HL-60/S4 (cell line): ENCODE results near the gene PDE3B.
"Not testable (repeated sequence)": the region's sequence is repeated elsewhere in the genome, so short reads cannot be mapped to it uniquely, and the experiment has no call there.

ENCODE experiments used
- in situ Hi-C: fragments of 300-500 bp; cut with MboI; formaldehyde crosslinking; loops from 2 replicates; pipeline ENCODE4 v1.14.3; 2022; ENCODE audit warnings: low sequenced_read_pairs

Gene PDE3B

DNA sequence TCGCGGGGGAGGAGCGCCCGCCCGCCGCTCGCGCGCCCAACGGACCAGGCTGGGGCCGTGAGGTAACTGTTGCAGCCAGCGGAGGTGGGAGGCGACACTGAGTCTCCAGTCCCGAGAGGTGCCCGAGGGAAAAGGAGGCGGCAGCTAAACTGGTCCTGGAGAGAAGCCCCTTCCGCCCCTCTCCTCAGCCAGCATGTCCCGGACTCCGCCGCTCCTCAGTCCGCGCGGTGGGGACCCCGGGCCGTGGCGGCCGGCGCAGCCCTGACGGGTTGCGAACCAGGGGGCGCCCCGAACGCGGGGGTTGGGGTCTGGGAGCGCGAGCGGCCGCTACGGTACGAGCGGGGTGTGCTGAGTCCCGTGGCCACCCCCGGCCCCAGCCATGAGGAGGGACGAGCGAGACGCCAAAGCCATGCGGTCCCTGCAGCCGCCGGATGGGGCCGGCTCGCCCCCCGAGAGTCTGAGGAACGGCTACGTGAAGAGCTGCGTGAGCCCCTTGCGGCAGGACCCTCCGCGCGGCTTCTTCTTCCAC lies at the start of gene PDE3B:
PDE3B (plus strand) TSS at position 108 of the 529 bp plus-strand sequence; CDS start at position 380, 272 bp downstream.
- in situ Hi-C loops: loop anchor here (25.0 kb wide), 1 partner anchor 106 kb away; no protein-coding TSS in a partner anchor

DNA sequence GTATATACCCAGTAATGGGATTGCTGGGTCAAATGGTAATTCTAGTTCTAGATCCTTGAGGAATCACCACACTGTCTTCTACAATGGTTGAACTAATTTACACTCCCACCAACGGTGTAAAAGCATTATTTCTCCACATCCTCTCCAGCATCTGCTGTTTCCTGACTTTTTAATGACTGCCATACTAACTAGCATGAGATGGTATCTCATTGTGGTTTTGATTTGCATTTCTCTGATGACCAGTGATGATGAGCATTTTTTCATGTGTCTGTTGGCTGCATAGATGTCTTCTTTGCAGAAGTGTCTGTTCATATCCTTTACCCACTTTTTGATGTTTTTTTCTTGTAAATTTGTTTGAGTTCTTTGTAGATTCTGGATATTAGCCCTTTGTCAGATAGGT lies 48.3 kb upstream of the PDE3B start:
- in situ Hi-C loops: not testable (repeated sequence)

- in situ Hi-C loops: no loop called here
Observed at GRCh38 chr11:14607713-14608112, 35.9 kb upstream of the PDE3B start.

GRCh38 chr11:14609902-14610301 lies 33.7 kb upstream of the PDE3B start:
- in situ Hi-C loops: no loop called here

GRCh38 chr11:14611939-14612338 lies 31.7 kb upstream of the PDE3B start:
- in situ Hi-C loops: no loop called here

- in situ Hi-C loops: no loop called here
Observed at GRCh38 chr11:14612694-14613093, 30.9 kb upstream of the PDE3B start.

DNA sequence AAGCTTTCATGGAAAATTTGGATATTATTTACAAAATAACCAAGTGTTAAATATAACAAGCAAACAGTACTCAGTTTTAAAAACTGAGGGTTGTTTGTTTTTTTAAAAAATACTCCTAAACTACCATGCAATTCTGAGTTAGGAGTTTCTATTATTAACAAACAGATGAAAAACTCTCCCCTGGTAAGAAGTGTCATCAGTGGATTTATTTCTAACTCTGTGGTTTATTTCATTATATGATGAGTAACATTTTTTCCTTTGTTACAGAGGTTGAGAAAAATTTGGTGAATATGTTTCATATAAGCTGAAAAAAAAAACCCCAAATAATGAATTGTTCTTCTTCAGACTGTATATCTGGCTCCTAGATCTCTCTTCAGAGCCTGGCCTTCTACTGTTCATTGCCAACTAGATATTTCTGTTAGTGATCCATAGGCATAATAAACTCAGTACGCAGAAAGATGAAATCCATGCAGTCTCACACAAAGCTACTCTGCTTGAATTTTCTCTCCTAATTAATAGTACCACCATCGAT lies 29.4 kb upstream of the PDE3B start:
- in situ Hi-C loops: no loop called here

DNA sequence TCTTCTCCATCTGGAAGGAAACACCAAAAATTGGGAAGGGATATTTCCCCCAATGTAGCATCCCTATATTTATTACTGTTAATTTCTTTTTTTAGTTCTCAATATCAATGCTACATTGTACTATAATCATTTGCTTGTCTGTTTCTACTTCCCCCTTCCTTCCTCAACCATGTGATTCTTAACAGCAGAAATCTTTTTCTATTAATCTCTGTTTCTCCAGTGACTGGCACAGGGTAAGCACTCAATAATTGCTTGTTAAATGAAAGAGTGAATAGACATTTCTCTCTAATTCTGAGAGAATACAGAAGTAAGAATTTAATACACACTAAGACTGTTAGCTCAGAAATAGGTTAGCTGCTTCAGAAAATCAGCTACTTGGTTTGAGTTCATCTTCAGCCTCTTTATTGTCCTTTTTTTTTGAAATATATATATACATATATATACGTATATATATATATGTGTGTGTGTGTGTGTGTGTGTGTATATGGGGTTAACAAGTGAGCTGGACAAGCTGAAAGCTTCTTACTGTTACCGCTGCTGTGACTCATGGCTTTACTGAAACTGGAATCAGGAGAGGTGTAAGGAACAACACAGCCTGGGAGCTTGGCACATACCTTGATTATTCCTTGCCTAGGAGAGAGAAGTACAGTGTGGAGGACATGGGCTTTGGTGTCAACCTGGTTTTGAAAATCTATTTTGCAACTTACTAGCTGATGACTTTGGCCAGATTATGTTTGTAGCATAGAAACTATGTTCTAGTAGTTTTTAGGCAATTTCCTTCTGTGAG lies 26.2 kb upstream of the PDE3B start:
- in situ Hi-C loops: no loop called here

- in situ Hi-C loops: no loop called here
Observed at GRCh38 chr11:14618060-14618459, 25.5 kb upstream of the PDE3B start.

- in situ Hi-C loops: no loop called here
Observed at GRCh38 chr11:14619603-14620531, 23.7 kb upstream of the PDE3B start.

DNA sequence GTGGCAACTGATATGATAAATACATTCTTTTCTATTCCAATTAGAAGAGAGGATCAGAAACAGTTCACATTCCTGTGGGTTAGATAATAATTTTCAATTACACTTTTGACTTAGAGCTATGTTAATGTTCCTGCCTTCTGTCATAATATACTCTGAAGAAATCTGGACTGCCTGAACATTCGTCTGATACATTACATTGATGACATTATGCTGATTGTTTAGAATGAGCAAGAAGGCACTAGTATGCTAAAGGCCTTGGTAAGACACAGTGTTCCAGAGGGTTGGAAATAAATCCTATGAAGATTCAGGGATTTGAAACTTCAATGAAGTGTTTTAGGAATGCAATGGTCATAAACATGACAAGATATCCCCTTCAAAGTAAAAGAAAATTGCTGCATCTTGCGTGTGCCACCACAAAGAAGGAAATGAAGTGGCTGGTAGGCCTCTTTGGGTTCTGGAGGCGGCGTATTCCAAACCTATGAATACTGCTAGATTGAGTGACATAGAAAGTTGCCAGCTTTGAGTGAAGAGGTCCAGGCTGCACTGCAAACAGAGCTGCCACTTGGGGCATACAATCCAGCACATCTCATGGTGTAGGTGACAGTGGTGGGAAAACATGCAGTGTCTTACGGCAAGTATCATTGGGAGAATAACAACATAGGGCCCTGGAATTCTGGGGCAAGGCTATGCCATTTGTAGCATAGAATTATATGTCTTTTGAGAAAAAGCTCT lies 21.2 kb upstream of the PDE3B start:
- in situ Hi-C loops: no loop called here

- in situ Hi-C loops: no loop called here
Observed at GRCh38 chr11:14623036-14623435, 20.6 kb upstream of the PDE3B start.

DNA sequence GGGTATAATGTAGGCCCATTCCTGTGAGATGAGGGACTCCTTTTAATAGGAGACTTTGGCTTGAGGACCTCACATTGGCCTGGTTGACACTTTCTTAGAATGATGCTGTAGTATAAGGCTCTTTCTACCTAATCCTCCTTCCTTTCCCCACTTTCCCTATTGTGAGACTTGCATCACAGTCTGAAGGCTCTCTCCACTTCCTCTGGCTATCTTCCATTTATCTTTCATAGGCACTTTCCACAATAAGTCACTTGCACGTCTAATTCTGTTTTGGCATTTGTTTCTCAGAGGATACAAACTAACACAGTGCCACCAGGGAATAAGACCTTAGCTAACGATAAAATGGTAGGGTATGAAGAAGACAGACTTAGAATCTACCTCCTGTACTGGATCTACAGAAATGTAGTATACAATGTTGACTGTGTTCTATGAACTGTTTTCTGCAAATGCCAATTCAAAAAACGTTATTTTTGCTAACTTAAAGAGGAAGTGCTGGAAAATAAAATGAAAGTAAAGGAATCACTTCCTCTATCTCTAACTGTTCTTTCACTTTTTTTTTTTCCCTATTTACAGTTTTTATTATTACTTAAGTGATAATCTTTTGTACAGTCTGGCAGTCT lies 17.9 kb upstream of the PDE3B start:
- in situ Hi-C loops: loop anchor here (25.0 kb wide), 1 partner anchor 88 kb away; no protein-coding TSS in a partner anchor

GRCh38 chr11:14626650-14627049 lies 17.0 kb upstream of the PDE3B start:
- in situ Hi-C loops: loop anchor here (25.0 kb wide), 1 partner anchor 89 kb away; no protein-coding TSS in a partner anchor

GRCh38 chr11:14633506-14634224 lies 9.9 kb upstream of the PDE3B start:
- in situ Hi-C loops: loop anchor here (25.0 kb wide), 1 partner anchor 96 kb away; no protein-coding TSS in a partner anchor

DNA sequence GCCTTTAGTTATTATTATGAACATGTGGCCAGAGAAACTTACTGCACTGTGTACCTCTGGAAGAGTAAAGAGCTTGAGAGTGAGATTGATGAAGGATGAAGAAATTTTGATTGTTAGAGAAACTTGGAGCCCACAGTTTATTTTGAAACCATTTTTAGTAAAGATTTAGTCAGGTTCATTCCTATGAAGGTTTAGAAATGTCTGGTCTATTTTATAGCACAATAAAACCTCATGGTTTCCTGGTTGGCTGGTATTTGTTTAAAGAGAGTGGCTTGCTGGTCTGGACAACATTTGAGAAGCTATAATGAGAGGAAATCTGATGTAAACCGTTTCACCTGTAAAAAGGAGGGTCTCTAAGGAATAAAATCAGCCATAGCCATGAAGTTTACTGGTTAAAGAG lies 8.8 kb upstream of the PDE3B start:
- in situ Hi-C loops: loop anchor here (25.0 kb wide), 1 partner anchor 98 kb away; no protein-coding TSS in a partner anchor

GRCh38 chr11:14635546-14635945 lies 8.1 kb upstream of the PDE3B start:
- in situ Hi-C loops: loop anchor here (25.0 kb wide), 1 partner anchor 98 kb away; no protein-coding TSS in a partner anchor

DNA sequence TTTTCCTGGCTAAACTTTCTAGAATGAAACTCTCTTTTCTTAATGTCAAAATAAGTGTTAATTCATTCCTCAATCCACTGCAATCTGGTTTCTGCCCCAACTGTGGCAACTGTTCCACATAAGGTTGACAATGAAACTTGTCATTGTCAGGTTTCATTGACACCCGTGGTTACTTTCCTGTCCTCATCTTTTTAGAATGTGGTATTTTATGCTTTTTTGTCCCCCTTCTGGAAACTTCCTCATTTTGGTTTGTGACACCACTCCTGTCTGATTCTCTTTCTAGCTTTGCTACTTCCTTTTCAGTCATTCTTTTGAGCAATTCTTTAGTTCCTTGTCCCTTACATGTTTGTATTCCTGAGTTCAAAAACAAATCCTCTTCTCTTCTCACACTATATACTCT lies 7.5 kb upstream of the PDE3B start:
- in situ Hi-C loops: loop anchor here (25.0 kb wide), 1 partner anchor 99 kb away; no protein-coding TSS in a partner anchor

DNA sequence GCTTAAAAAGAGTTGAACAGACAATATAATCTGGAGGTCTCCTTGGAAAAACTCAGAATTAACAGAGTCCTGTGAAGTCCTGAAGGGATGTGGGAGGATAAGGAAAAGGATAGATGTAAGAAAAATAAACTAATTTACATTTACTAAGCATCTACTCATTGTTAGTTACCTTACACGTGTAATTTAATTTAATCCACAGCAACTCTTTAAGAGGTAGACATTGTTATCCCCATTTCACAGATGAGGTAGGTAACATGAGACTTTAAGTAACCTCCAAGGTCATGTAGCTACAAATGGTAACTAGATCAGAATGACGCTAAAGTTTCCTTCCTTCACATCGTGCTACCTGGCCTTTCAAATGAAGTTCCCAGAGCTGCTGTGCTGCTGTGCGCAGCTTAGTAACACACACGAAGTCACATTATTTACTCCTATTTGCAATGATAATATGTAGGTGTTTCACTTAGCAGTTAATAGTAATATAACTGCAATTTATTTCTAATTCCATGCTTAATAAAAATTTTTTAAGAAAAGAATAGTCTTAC lies 5.7 kb upstream of the PDE3B start:
- in situ Hi-C loops: loop anchor here (25.0 kb wide), 1 partner anchor 101 kb away; no protein-coding TSS in a partner anchor
